ENCODE data around the gene PIP4K2B.
"Not testable (repeated sequence)": the region's sequence is repeated elsewhere in the genome, so short reads cannot be mapped to it uniquely, and the experiment has no call there.

DNA sequence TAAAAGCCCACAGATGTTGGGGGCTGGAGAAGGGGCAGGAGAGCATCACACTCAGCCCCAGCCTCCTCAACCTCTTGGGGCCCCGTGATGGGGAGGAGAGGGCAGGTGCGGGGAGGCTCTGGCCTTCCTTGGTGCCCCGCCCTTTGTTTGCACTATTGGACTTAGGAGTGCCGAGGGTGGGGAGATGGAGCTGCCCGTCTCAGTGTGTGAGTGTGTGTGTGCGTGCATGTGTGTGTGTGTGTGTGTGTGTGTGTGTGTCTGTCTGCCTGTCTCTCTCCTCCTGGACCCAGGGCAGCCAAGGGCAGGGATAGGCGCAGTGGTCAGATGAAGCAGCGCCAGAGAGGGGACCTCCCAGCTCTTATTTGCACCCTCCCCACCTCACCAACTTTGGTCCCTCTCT, 73.2 kb downstream of the PIP4K2B start:
- TF ChIP-seq POLR2AphosphoS5 (IDR thresholded peaks at IDR 0.05; ENCODE audit: insufficient read depth in 1 of 2, low read depth in 1 of 2); CTCF (IDR thresholded peaks at IDR 0.05); POLR2A (IDR thresholded peaks at IDR 0.05): not testable (repeated sequence)

Measured in vagina (tissue), 2 donors.